K562 (cell line): ENCODE measurements around the gene USP32. TPM values are rescaled to one million over a fixed set of nuclear protein-coding genes. Genes with fewer than 3 reads are reported as not detected.

Experiments
- BRCA1 ChIP-seq, 2 experiments: fragments of 450-650 bp in 1 of 2; sonication (generic) in 1 of 2; formaldehyde crosslinking in 1 of 2; IDR thresholded peaks; 2 replicates each; pipeline versions ENCODE4 v1.5.0 to v1.6.1; 2017 to 2020; ENCODE audit warnings: mild to moderate bottlenecking in 1 of 2, missing genetic modification reagents in 1 of 2
- FOXJ2 ChIP-seq: fragments of 200-800 bp; sonication (Bioruptor generic); IDR thresholded peaks from 2 replicates; pipeline ENCODE4 v1.6.1; 2016; ENCODE audit warnings: missing genetic modification characterization, missing compliant biosample characterization
- HDAC1 ChIP-seq, 2 experiments: fragments of 450-650 bp; IDR thresholded peaks; 2 replicates each; pipeline ENCODE4 v1.6.1; 2016 to 2017; ENCODE audit warnings: inconsistent platforms in 1 of 2, mild to moderate bottlenecking in 1 of 2, moderate library complexity in 1 of 2
- HMG20A ChIP-seq: fragments of 450-650 bp; formaldehyde crosslinking; conservative IDR thresholded peaks from 2 replicates; pipeline ENCODE4 v1.4.0; 2020; ENCODE audit warnings: mild to moderate bottlenecking, mixed read lengths
- JUN ChIP-seq, 2 experiments: sonication (generic) in 1 of 2; formaldehyde crosslinking in 1 of 2; IDR thresholded peaks; 2 replicates each; pipeline versions ENCODE4 v1.6.1 to v1.8.0; 2012 to 2022; ENCODE audit warnings: borderline replicate concordance in 2 of 2, mild to moderate bottlenecking in 2 of 2, improper control_type of control experiment in 1 of 2, low read depth in 1 of 2, low read length in 1 of 2, missing genetic modification reagents in 1 of 2
- L3MBTL2 ChIP-seq: fragments of 450-650 bp; IDR thresholded peaks from 2 replicates; pipeline ENCODE4 v1.6.1; 2016; ENCODE audit warnings: mild to moderate bottlenecking, moderate library complexity
- MEF2D ChIP-seq: conservative IDR thresholded peaks from 2 replicates; pipeline ENCODE4 v1.6.1; 2016; ENCODE audit warnings: low read depth, missing genetic modification characterization, missing compliant biosample characterization
- NFXL1 ChIP-seq: fragments of 450-650 bp; formaldehyde crosslinking; IDR thresholded peaks from 2 replicates; pipeline ENCODE4 v1.4.0; 2021; ENCODE audit warnings: mild to moderate bottlenecking
- NR2F6 ChIP-seq: fragments of 450-650 bp; formaldehyde crosslinking; IDR thresholded peaks from 2 replicates; pipeline ENCODE4 v1.4.0; 2020; ENCODE audit warnings: mild to moderate bottlenecking
- PML ChIP-seq: IDR thresholded peaks from 2 replicates; pipeline ENCODE4 v1.6.1; 2012; ENCODE audit warnings: low read length, inconsistent platforms
- RNF2 ChIP-seq: sonication (generic); IDR thresholded peaks from 2 replicates; pipeline ENCODE4 v1.6.1; 2016
- SAP30 ChIP-seq: fragments of 200-600 bp; sonication (generic); IDR thresholded peaks from 2 replicates; pipeline ENCODE4 v1.6.1; 2012; ENCODE audit warnings: borderline replicate concordance, low read depth, mild to moderate bottlenecking, moderate library complexity, low read length, control low read depth, inconsistent platforms; ENCODE audit not compliant: insufficient read depth, poor library complexity, severe bottlenecking
- SIN3B ChIP-seq: fragments of 450-650 bp; IDR thresholded peaks from 2 replicates; pipeline ENCODE4 v1.6.1; 2017; ENCODE audit warnings: low read depth, mild to moderate bottlenecking, moderate library complexity
- TBL1XR1 ChIP-seq, 2 experiments: IDR thresholded peaks; 2 replicates each; pipeline ENCODE4 v1.6.1; 2012; ENCODE audit warnings: improper control_type of control experiment in 2 of 2, low read length in 2 of 2, mild to moderate bottlenecking in 1 of 2
- TOE1 ChIP-seq, 2 experiments: fragments of 450-650 bp in 1 of 2; sonication (generic) in 1 of 2; formaldehyde crosslinking in 1 of 2; IDR thresholded peaks; 2 replicates each; pipeline versions ENCODE4 v1.7.1 to v1.8.0; 2016 to 2022; ENCODE audit warnings: borderline replicate concordance in 2 of 2, mild to moderate bottlenecking in 2 of 2, antibody characterized with exemption in 1 of 2, inconsistent platforms in 1 of 2, low read depth in 1 of 2, missing genetic modification reagents in 1 of 2, moderate library complexity in 1 of 2
- ZBED1 ChIP-seq: IDR thresholded peaks from 2 replicates; pipeline ENCODE4 v1.6.1; 2014
- ZNF431 ChIP-seq: sonication (generic); formaldehyde crosslinking; IDR thresholded peaks from 2 replicates; pipeline ENCODE4 v1.8.0; 2022; ENCODE audit warnings: mild to moderate bottlenecking, missing genetic modification reagents
- ZNF668 ChIP-seq: fragments of 250-450 bp; sonication (Bioruptor Pico); IDR thresholded peaks from 2 replicates; pipeline ENCODE4 v1.8.0; 2022; ENCODE audit warnings: mild to moderate bottlenecking, inconsistent platforms
- polyA plus RNA-seq, 8 experiments: library from polyadenylated mRNA; depleted of rRNA in 4 of 8; stranded (reverse) in 5 of 8; unstranded in 3 of 8; fragments of >200 nt; fragmentation: Nextera tagmentation in 2 of 8; fragmentation: Illumina TruSeq in 1 of 8; extraction: Ambion mirVana in 2 of 8; extraction: Trizol in 1 of 8; gene quantifications; 2 replicates each; pipeline versions ENCODE4 v1.2.1 to v1.2.3, GENCODE V29; 2011 to 2014; ENCODE audit warnings: inconsistent platforms in 1 of 8, missing spikeins in 1 of 8
- total RNA-seq, 7 experiments: library from RNA; depleted of rRNA in 6 of 7; stranded (reverse); fragments of >200 nt in 6 of 7; fragmentation: Illumina TruSeq in 2 of 7; extraction: Trizol in 2 of 7; gene quantifications; 2 replicates each; pipeline versions ENCODE4 v1.2.1 to v1.2.3, GENCODE V29; 2011 to 2021; ENCODE audit warnings: low replicate concordance in 1 of 7
- TF ChIP-seq, protein P1 (sequence below): fragments of 450-650 bp; IDR thresholded peaks from 2 replicates; pipeline ENCODE4 v1.6.1; 2017; ENCODE audit warnings: antibody characterized with exemption, mild to moderate bottlenecking
- TF ChIP-seq, protein P2 (sequence below), 2 experiments: fragments of 450-650 bp; conservative IDR thresholded peaks; 2 replicates each; pipeline ENCODE4 v1.6.1; 2017; ENCODE audit warnings: mild to moderate bottlenecking in 2 of 2, moderate library complexity in 2 of 2
- TF ChIP-seq, protein P3 (sequence below): sonication (generic); formaldehyde crosslinking; IDR thresholded peaks from 2 replicates; pipeline ENCODE4 v1.8.0; 2022; ENCODE audit warnings: mild to moderate bottlenecking, missing genetic modification reagents

USP32 gene
- total and polyA plus RNA-seq, 9 of the 15 experiments (the other 6 are each of a cell fraction or from before 2014, with no cell fraction given) = 18.0 to 69.3 (median 47.1) TPM

DNA sequence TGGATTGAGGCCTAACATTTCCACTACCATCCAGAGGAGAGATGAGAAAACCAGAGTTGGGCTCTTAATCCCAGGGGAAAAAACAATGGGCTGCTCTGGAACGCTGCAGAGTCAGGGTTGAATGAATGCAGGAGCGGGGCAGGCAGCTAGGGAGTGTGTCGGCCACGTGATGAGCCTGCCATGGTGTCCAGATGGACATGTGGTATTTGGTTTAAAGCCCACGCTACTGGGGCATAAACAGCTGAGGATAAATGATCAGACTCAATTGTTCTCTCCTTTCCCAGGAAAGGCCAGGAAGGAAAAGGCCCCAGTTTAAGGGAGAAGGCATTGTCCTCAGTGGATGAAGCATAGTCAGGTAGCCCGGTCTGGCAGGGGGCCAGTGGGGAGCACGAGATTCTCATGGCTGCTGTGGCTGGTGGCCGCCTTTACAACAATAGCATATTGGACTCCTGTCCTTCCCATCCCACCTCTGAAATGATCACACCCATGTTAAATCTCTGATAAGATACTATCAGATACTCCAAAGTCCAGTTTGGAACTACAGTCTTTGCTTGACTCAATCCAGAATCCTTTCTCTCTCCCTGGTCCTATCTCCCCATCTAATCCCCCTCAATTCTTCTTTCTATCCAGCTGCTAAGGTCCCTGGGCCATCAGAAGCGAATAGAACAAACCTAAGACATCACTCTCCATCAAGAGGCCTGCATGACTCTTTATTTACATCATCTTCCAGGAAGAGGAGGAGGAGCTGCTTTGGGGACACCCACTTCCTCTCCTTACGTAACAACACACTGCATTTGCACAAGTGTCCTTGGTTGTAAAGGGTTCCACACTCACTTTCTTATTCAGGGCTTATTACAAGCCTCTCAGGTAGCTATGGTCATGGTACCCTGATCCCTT is 221.8 kb downstream of the USP32 start (continued):
- TF ChIP-seq, protein P1, sequence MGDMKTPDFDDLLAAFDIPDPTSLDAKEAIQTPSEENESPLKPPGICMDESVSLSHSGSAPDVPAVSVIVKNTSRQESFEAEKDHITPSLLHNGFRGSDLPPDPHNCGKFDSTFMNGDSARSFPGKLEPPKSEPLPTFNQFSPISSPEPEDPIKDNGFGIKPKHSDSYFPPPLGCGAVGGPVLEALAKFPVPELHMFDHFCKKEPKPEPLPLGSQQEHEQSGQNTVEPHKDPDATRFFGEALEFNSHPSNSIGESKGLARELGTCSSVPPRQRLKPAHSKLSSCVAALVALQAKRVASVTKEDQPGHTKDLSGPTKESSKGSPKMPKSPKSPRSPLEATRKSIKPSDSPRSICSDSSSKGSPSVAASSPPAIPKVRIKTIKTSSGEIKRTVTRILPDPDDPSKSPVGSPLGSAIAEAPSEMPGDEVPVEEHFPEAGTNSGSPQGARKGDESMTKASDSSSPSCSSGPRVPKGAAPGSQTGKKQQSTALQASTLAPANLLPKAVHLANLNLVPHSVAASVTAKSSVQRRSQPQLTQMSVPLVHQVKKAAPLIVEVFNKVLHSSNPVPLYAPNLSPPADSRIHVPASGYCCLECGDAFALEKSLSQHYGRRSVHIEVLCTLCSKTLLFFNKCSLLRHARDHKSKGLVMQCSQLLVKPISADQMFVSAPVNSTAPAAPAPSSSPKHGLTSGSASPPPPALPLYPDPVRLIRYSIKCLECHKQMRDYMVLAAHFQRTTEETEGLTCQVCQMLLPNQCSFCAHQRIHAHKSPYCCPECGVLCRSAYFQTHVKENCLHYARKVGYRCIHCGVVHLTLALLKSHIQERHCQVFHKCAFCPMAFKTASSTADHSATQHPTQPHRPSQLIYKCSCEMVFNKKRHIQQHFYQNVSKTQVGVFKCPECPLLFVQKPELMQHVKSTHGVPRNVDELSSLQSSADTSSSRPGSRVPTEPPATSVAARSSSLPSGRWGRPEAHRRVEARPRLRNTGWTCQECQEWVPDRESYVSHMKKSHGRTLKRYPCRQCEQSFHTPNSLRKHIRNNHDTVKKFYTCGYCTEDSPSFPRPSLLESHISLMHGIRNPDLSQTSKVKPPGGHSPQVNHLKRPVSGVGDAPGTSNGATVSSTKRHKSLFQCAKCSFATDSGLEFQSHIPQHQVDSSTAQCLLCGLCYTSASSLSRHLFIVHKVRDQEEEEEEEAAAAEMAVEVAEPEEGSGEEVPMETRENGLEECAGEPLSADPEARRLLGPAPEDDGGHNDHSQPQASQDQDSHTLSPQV = no peak
- TF ChIP-seq HMG20A (CRISPR knock-in tag) (no peak), SIN3B (no peak), L3MBTL2 (0 out of 2 replicates have a peak, but pooled peaks have one; percentile 21), BRCA1 (IDR thresholded peaks at IDR 0.05) (no peak), BRCA1 (CRISPR knock-in tag; IDR thresholded peaks at IDR 0.05) (no peak), TBL1XR1 (IDR thresholded peaks at IDR 0.05; ENCODE audit: low read length in 2 of 2) (peak in 1 of 2 experiments; percentile 35; a peak in 1 of 4 replicates), ZNF431 (CRISPR knock-in tag) (no peak), SAP30 (no peak), PML (no peak), JUN (IDR thresholded peaks at IDR 0.05; ENCODE audit: borderline replicate concordance, low read depth, low read length) (0 out of 2 replicates have a peak, but pooled peaks have one; percentile 8), JUN (CRISPR knock-in tag; IDR thresholded peaks at IDR 0.05; ENCODE audit: borderline replicate concordance) (no peak), MEF2D (tag) (no peak), ZNF668 (CRISPR knock-in tag) (no peak), HDAC1 (IDR thresholded peaks at IDR 0.05) (0 out of 4 replicates have a peak, but pooled peaks of 1 of the 2 experiments have one; percentile 14), NR2F6 (CRISPR knock-in tag) (no peak), FOXJ2 (tag) (no peak), ZBED1 (no peak), TOE1 (IDR thresholded peaks at IDR 0.05; ENCODE audit: borderline replicate concordance) (no peak), TOE1 (CRISPR knock-in tag; IDR thresholded peaks at IDR 0.05; ENCODE audit: borderline replicate concordance, low read depth) (no peak), NFXL1 (CRISPR knock-in tag) (no peak), RNF2 (no peak)
- TF ChIP-seq, protein P2, sequence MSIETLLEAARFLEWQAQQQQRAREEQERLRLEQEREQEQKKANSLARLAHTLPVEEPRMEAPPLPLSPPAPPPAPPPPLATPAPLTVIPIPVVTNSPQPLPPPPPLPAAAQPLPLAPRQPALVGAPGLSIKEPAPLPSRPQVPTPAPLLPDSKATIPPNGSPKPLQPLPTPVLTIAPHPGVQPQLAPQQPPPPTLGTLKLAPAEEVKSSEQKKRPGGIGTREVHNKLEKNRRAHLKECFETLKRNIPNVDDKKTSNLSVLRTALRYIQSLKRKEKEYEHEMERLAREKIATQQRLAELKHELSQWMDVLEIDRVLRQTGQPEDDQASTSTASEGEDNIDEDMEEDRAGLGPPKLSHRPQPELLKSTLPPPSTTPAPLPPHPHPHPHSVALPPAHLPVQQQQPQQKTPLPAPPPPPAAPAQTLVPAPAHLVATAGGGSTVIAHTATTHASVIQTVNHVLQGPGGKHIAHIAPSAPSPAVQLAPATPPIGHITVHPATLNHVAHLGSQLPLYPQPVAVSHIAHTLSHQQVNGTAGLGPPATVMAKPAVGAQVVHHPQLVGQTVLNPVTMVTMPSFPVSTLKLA (conservative IDR thresholded peaks at IDR 0.05) = 0 out of 4 replicates have a peak, but pooled peaks of 1 of the 2 experiments have one; percentile 30
- TF ChIP-seq, protein P3, sequence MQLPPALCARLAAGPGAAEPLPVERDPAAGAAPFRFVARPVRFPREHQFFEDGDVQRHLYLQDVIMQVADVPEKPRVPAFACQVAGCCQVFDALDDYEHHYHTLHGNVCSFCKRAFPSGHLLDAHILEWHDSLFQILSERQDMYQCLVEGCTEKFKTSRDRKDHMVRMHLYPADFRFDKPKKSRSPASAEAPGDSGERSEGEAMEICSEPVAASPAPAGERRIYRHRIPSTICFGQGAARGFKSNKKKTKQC (CRISPR knock-in tag) = no peak
